Measurements from ENCODE around the gene HESX1.

- TF ChIP-seq EZH2 (IDR thresholded peaks at IDR 0.05; ENCODE audit: insufficient read depth, poor library complexity, severe bottlenecking) (no peak), EZH2phosphoT487 (IDR thresholded peaks at IDR 0.05; ENCODE audit: insufficient read depth, low read depth) (no peak)
Measured at GRCh38 chr3:57160076-57160764, 39.6 kb downstream of the HESX1 start.

All from GM23248 (cell line).